GM19351 (cell line): Measurements from ENCODE around the gene STPG3.

Experiments
- ATAC-seq: cut with Tn5 transposase; IDR thresholded peaks from one replicate; pipeline ENCODE4 v1.9.1; 2021; ENCODE audit warnings: mild to moderate bottlenecking, moderate library complexity; ENCODE audit not compliant: unreplicated experiment

Gene STPG3

DNA sequence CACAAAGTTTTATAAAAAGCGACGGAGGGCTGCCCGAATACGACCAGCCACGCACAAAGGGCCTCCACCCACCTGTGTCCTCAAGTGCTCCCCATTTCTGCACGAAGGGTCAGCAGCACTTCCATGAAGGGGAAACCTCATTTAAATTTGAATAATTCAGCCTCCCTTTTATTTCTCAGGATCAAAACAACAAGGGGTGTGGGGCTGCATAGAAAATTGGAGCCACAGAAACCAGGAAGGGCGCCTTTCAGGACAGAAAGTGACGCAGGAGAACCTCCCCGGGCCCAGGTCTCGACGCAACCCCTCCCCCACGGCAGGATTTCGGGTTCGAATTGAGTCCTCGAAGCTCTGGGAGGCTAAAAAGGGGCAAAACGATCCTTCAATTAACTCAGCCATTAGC is 48.9 kb downstream of the STPG3 start:
- no peak for ATAC-seq

DNA sequence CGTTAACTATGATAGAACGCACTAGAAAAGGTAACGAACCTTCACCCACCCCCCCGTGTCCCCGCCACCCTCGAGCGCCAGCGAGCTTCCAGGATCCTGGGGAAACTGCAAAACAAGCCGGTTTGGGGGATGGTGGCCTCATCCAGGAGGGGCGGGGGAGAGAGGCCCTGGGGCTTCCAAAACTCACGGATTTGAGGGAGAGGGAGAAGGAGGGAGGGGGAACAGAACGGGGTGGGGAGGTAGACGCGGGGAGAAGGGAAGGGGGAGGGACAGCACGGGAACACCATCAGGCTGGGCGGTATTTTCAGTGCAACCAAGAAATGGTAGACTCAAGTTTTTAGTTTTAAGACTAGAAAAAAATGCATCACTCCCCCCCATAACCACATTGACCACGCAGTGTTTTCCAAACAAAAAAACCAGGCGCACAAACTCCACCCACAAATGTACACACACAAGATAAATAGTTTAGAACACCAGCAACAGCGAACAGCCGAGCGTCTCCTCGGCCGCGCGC is 49.5 kb downstream of the STPG3 start:
- no peak for ATAC-seq

DNA sequence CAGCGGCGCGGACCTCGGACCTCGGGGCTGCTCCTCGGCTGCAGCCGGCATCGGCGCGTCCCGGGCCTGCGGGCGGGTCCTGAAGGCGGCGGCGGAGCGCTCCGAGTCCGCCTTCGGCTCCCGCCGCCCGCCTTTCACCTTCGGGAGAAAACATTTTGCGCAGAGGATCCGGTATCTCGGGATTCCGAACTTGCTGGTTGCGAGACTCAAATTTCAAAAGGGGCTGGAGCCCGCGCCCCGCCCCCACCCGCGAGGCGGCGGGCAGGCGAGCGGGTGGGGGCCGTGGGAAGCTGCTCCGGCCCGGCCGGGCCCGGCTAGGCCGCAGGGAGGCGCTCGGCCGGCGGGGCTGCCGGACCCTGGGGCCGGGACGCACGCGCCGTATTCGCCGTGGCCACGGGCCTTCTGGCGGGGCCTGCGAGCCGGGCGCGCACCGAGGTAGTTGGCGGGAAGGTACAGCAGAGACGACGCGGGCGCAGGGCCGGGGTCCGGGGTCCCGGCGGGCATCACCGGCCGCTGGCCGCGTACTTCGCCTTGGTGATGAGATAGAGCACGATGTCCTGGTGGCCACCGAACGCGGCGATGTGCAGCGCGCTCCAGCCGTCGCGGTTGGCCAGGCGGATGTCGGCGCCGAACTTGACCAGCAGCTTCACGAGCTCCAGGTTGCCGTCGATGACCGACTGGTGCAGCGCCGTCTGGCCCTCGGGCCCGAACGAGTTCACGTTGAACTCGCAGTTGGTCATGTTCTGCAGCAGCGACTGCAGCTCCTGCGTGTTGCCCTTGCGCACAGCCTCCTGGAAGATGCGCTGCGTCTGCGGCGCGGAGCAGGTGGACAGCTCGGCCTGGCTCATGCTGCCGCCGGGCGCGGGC is 50.2 kb downstream of the STPG3 start:
- ATAC-seq, result peak; percentile 23

DNA sequence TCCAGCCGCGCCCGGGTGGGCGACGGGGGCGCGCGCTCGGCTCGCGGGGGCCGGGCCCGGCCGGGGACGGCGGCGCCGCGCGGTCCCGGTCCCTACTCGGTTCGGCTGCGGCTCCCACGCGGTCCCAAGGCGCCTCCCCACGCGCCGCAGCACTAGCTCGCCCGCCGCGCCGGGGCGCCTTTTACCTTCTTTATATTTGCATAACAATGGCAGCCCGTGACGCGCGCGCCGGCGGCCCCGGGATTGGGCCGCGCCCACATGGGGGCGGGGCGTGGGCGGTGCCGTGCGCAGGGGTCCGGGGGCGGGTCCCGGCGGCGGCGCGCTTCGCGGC is 51.0 kb downstream of the STPG3 start, which contains the start of gene NRARP:
Gene NRARP (minus strand): TSS at position 154 of the 331 bp plus-strand sequence. CDS start 343 bp downstream, outside the sequence.
- ATAC-seq, result peak; percentile 78

DNA sequence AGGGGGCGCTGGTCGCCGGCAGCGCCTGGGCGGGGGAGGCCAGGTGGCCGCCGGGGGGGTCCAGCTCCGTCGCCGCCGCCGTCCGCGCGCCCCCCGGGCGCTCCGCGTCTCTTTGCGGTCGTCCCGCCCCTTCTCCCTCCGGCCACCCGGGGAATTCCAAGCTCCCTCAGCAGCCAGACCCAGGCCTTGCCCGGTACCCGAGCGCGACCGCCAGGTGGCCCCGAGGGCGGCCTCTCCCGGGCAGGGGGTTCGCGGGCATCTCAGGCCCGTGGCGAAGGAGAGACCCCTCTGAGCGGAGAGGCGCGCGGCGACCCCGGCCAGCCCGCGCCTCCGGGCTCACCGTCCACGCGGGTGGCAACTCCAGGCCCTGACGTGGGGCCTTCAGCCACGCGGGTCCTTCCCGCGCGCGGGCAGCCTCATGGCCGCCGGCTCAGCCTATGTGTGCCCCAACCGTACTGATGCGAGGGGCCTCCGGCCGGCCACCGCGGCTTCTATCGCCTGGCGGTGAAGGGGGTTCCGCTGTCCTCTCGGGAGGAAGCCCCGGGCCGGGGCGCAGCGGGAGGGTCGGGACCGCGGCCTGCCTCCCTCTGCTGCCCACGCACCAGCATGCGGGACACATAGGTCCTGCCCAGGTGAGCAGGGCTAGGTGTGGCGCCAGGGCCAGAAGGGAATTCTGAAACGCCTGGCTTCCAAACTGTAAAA is 51.5 kb downstream of the STPG3 start:
- ATAC-seq, result peak; percentile 41
